Body of pancreas (tissue), 4 donors: ENCODE results near the gene GRIA4. TPM values are rescaled to one million over a fixed set of nuclear protein-coding genes. Genes with fewer than 3 reads are reported as not detected.
"Not testable (repeated sequence)": the region's sequence is repeated elsewhere in the genome, so short reads cannot be mapped to it uniquely, and the experiment has no call there.

Source experiments
- ATAC-seq: fragments of 150-250 bp; one replicate; pipeline ENCODE4 v1.9.1; 2016
- DNase-seq, 4 donors: peaks; one replicate each; pipeline ENCODE4 v3.0.0-alpha.2; 2019
- H3K27ac ChIP-seq, 4 donors: fragments of 200-600 bp; sonication (generic); 1 replicate in 3 of 4; 2 replicates in 1 of 4; pipeline versions ENCODE4 v1.5.1 to v1.6.1; 2016 to 2019; ENCODE audit warnings: mild to moderate bottlenecking in 1 of 4, mixed read lengths in 1 of 4, moderate library complexity in 1 of 4
- H3K27me3 ChIP-seq, 2 donors: fragments of 200-600 bp; sonication (generic); one replicate each; pipeline ENCODE4 v1.6.0; 2016; ENCODE audit warnings: mild to moderate bottlenecking in 1 of 2
- H3K36me3 ChIP-seq, 2 donors: fragments of 200-600 bp; sonication (generic); replicated peaks in 1 of 2; 2 replicates each; pipeline ENCODE4 v1.5.1; 2016; ENCODE audit warnings: low read depth in 2 of 2; ENCODE audit not compliant: insufficient read depth in 1 of 2
- H3K4me1 ChIP-seq: fragments of 200-600 bp; sonication (generic); one replicate; pipeline ENCODE4 v1.6.0; 2016
- H3K4me3 ChIP-seq, 2 donors: fragments of 200-600 bp; sonication (generic); 1 replicate in 1 of 2; 2 replicates in 1 of 2; pipeline ENCODE4 v1.5.1; 2016 to 2019
- H3K9me3 ChIP-seq, 3 donors: fragments of 200-600 bp; sonication (generic); 1 replicate in 2 of 3; 2 replicates in 1 of 3; pipeline ENCODE4 v1.5.1; 2016
- POLR2A ChIP-seq, 3 donors: fragments of 450-650 bp; IDR thresholded peaks; one replicate each; pipeline ENCODE4 v1.6.1; 2016; ENCODE audit warnings: antibody characterized with exemption in 3 of 3, mild to moderate bottlenecking in 2 of 3
- WGBS, 2 donors: methylation state at CpG; one replicate each; pipeline ENCODE4 v1.1.5; 2017; 5-methylcytosine and 5-hydroxymethylcytosine counted together
- intact Hi-C: fragments of 100-400 bp; cut with DNase I; formaldehyde crosslinking; loops from one replicate; pipeline ENCODE4 v1.15.1; 2023
- total RNA-seq, 2 donors: library from RNA; depleted of rRNA; stranded (reverse); fragments of >200 nt; gene quantifications; one replicate each; pipeline ENCODE4 v1.1.0, GENCODE V29; 2016
- TF ChIP-seq, protein P1 (sequence below), 7 experiments: fragments of 450-650 bp in 4 of 7; fragments of 200-600 bp in 3 of 7; sonication (generic) in 3 of 7; IDR thresholded peaks; one replicate each; pipeline ENCODE4 v1.5.1; 2016 to 2019; ENCODE audit warnings: antibody characterized with exemption in 7 of 7

GRIA4 gene
- total RNA-seq, 2 donors from 2014 or later: 0.26 TPM; not detected in 1

DNA sequence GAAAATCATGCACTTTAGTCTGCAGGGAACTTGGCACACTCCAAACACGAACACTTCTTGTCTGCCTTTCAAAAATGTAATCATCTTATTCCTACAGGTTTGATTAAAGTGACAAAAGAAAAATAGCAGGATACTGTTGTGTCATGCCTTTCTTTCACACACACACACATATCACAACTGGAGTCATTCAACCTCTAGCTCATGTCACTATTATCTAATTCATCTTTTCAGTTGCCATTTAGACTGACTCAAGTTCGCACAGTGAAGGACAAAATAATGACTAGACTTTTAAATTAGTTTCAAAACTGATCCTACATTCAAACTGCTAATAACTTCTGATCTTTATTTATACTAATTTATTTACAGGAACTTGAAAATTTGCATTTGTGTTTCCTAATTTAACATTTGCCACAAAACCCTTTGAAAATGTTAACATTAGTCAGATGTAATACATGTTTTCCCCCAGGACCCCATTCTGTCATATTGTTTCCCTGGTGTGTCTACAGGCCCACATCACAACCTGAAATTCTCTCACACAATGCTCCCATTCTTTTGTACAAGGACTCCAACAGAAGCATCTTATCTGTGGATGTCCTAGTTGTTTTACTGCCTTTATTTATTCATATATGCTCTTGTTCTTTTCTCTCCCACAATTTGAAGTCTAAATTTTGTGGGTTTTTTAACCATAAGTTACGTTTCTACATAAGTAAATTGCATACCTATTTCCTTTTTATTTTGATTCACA lies 171.1 kb downstream of the GRIA4 start:
- Histone ChIP-seq H3K27ac (no peak overlapping the region), H3K27me3 (no peaks in the 10 kb centered on the region), H3K4me3 (no peak overlapping the region), H3K9me3 (no peaks in the 10 kb centered on the region), H3K36me3 (no peaks in the 10 kb centered on the region), H3K4me1 (no peaks in the 10 kb centered on the region)
- ATAC-seq (no peak), DNase-seq (no peak)
- no peak for TF ChIP-seq POLR2A (IDR thresholded peaks at IDR 0.05)
- TF ChIP-seq, protein P1, sequence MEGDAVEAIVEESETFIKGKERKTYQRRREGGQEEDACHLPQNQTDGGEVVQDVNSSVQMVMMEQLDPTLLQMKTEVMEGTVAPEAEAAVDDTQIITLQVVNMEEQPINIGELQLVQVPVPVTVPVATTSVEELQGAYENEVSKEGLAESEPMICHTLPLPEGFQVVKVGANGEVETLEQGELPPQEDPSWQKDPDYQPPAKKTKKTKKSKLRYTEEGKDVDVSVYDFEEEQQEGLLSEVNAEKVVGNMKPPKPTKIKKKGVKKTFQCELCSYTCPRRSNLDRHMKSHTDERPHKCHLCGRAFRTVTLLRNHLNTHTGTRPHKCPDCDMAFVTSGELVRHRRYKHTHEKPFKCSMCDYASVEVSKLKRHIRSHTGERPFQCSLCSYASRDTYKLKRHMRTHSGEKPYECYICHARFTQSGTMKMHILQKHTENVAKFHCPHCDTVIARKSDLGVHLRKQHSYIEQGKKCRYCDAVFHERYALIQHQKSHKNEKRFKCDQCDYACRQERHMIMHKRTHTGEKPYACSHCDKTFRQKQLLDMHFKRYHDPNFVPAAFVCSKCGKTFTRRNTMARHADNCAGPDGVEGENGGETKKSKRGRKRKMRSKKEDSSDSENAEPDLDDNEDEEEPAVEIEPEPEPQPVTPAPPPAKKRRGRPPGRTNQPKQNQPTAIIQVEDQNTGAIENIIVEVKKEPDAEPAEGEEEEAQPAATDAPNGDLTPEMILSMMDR (IDR thresholded peaks at IDR 0.05): no peak
- 55 to 58% methylated on average over 3 of the region's 3 CpGs for WGBS, 2 donors
- intact Hi-C loops: no loop called here

DNA sequence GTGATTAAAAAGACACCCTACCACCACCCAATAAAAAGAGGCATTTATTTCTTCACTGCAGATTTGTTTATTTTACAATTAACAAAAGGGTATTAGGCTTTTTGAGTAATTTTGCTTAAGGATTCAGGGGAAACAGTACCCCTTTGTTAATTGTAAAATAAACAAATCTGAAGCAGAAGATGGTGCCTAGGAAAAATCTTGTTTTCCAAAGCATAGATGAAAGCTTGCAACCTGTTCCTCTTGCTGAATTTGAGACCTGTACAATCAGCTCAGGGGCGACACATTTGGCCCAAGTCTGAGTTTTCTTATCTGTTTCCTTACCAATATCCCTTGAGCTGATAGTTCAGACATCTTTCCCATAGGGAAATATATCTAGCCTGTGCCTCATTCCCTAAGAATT lies 171.9 kb downstream of the GRIA4 start:
- no peak overlapping the region for H3K27ac ChIP-seq
- no peaks in the 10 kb centered on the region for H3K36me3 ChIP-seq
- no peaks in the 10 kb centered on the region for H3K9me3 ChIP-seq
- no peaks in the 10 kb centered on the region for H3K4me1 ChIP-seq
- intact Hi-C loops: no loop called here
- no peak overlapping the region for H3K4me3 ChIP-seq
- TF ChIP-seq, protein P1 (IDR thresholded peaks at IDR 0.05): no peak
- no peak for TF ChIP-seq POLR2A (IDR thresholded peaks at IDR 0.05)
- WGBS, 2 donors: 38 to 41% methylated on average over 1 of the region's 1 CpG
- no peaks in the 10 kb centered on the region for H3K27me3 ChIP-seq
- ATAC-seq: no peak
- DNase-seq: no peak

DNA sequence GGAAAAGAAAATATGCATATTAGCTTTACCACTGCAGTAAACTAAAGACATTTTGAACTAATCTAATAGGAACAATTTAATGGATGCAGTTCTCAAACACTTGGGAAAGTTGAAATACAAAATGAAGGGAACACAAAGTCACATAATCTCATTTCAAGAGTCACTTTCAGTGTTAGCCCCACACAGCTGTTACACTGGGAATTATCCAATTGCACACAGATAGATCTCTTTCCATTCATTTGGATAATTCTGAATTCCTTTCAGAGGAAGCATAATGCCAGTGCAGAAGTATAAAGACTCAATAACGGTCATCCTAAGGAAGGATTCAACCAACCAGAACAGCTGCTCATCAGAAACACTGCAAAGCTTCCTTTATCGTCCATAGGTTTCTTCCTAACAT lies 173.3 kb downstream of the GRIA4 start:
- H3K9me3 ChIP-seq: no peaks in the 10 kb centered on the region

DNA sequence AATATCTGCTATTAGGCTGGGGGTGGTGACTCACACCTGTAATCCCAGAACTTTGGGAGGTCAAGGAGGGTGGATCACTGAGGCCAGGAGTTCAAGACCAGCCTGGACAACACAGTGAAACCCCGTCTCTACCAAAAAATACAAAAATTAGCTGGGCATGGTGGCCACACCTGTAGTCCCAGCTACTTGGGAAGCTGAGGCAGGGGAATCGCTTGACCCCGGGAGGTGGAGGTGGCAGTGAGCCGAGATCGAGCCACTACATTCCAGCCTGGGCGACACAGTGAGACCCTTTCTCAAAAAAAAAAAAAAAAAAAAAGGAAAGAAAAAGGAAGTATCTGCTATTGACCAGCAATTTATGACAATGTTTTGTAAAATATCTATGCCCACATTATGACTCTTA lies 176.0 kb downstream of the GRIA4 start:
- H3K27me3 ChIP-seq, H3K36me3 ChIP-seq, intact Hi-C loops, H3K27ac ChIP-seq, ATAC-seq, H3K4me1 ChIP-seq, H3K4me3 ChIP-seq, H3K9me3 ChIP-seq, DNase-seq: not testable (repeated sequence)
- WGBS, 2 donors: 78 to 85% methylated on average over 6 of the region's 6 CpGs

More for the DNA sequence above, 173.3 kb downstream of the GRIA4 start:
- Histone ChIP-seq H3K27me3 (no peaks in the 10 kb centered on the region), H3K27ac (no peak overlapping the region), H3K36me3 (no peaks in the 10 kb centered on the region), H3K4me3 (no peak overlapping the region), H3K4me1 (no peaks in the 10 kb centered on the region)
- intact Hi-C loops: no loop called here
- WGBS, 2 donors: 63 to 65% methylated on average over 2 of the region's 2 CpGs
- DNase-seq (no peak), ATAC-seq (no peak)
- no peak for TF ChIP-seq POLR2A (IDR thresholded peaks at IDR 0.05)
- TF ChIP-seq, protein P1 (IDR thresholded peaks at IDR 0.05): no peak

DNA sequence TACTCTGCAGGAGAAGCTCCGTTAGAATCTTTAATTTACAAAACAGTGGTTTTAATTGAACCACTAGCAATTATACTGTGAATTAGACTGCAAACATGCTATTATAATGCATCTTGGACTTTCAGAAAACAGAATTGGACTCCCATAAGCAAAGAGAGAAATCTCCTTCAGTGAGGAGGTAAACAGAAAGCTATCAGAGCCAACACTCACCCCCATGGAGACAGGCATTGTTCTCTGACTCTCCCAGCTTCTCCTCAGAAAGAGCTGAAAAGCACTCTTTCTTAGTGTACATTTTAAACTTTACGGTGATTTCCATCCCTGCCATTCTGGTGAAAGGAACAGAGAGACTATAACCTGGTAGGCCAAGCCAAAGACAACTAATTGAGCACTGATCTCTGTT lies 176.9 kb downstream of the GRIA4 start:
- TF ChIP-seq POLR2A (IDR thresholded peaks at IDR 0.05): no peak
- TF ChIP-seq, protein P1 (IDR thresholded peaks at IDR 0.05): no peak
- no peak overlapping the region for H3K27ac ChIP-seq
- DNase-seq (no peak), ATAC-seq (no peak)
- no peaks in the 10 kb centered on the region for H3K9me3 ChIP-seq
- no peaks in the 10 kb centered on the region for H3K4me1 ChIP-seq
- H3K36me3 ChIP-seq: no peaks in the 10 kb centered on the region
- WGBS, 2 donors: 58 to 74% methylated on average over 2 of the region's 2 CpGs
- no peaks in the 10 kb centered on the region for H3K27me3 ChIP-seq
- H3K4me3 ChIP-seq: no peak overlapping the region
- intact Hi-C loops: no loop called here
